Fibroblast of the aortic adventitia (primary cell): ENCODE data around the gene GIMAP8. TPM values are rescaled to one million over a fixed set of nuclear protein-coding genes. Genes with fewer than 3 reads are reported as not detected.

ENCODE experiments used
- DNase-seq: peaks from one replicate; pipeline ENCODE4 v3.0.0-alpha.2; 2010; ENCODE audit warnings: low read depth
- H3K4me3 ChIP-seq: 2 replicates; pipeline ENCODE4 v1.5.1; 2011; ENCODE audit warnings: low read depth, mild to moderate bottlenecking, control low read depth, low read length, moderate library complexity
- total RNA-seq: library from RNA; depleted of rRNA; stranded (reverse); fragments of >200 nt; gene quantifications from 2 replicates; pipeline ENCODE4 v1.2.3, GENCODE V29; 2012; ENCODE audit warnings: low replicate concordance
- TF ChIP-seq, protein P1 (sequence below): IDR thresholded peaks from 2 replicates; pipeline ENCODE4 v1.5.1; 2011; ENCODE audit warnings: mild to moderate bottlenecking, low read length, control low read depth, inconsistent platforms; ENCODE audit not compliant: insufficient read depth

Gene GIMAP8
- total RNA-seq, 1 donor: 0.09 TPM

- no peak for DNase-seq
- TF ChIP-seq, protein P1, sequence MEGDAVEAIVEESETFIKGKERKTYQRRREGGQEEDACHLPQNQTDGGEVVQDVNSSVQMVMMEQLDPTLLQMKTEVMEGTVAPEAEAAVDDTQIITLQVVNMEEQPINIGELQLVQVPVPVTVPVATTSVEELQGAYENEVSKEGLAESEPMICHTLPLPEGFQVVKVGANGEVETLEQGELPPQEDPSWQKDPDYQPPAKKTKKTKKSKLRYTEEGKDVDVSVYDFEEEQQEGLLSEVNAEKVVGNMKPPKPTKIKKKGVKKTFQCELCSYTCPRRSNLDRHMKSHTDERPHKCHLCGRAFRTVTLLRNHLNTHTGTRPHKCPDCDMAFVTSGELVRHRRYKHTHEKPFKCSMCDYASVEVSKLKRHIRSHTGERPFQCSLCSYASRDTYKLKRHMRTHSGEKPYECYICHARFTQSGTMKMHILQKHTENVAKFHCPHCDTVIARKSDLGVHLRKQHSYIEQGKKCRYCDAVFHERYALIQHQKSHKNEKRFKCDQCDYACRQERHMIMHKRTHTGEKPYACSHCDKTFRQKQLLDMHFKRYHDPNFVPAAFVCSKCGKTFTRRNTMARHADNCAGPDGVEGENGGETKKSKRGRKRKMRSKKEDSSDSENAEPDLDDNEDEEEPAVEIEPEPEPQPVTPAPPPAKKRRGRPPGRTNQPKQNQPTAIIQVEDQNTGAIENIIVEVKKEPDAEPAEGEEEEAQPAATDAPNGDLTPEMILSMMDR: no peak
- H3K4me3 ChIP-seq: no peak overlapping the region
Measured at GRCh38 chr7:150502519-150502918, 52.1 kb downstream of the GIMAP8 start.

GRCh38 chr7:150503155-150503554 is 52.7 kb downstream of the GIMAP8 start:
- no peak overlapping the region for H3K4me3 ChIP-seq
- DNase-seq: no peak
- TF ChIP-seq, protein P1: no peak

- TF ChIP-seq, protein P1: no peak
- no peak for DNase-seq
- H3K4me3 ChIP-seq: no peak overlapping the region
Measured at GRCh38 chr7:150503581-150503980, 53.2 kb downstream of the GIMAP8 start.

DNA sequence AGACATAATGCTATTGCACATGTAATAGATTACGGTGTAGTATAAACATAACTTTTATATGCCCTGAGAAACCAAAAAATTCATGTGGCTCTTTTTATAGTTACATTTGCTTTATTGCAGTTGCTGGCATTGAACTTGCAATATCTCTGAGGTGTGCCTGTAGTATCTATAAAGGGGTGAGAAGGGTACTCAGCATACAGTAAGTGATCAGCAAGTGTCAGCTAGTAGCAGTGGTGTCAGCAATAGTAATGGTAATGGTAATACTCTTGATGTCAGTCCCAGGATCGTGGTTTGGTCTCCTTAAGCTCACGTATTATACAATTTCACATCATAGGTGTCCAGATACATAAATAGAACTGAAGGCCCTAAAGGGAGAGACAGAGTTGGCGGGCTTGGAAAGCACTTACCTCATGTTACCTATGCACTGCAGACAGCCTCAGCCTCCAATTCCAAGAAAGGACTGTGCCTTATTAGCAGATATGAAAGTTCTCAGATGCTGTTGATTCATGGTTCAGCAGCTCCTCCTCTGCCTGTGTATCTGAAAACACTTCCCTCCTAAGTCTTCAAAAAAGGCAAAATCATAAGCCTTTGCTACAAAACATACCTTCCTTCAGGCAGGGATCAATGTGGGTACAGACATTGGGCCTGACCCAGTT is 57.6 kb downstream of the GIMAP8 start:
- no peak for DNase-seq
- TF ChIP-seq, protein P1: no peak
- no peak overlapping the region for H3K4me3 ChIP-seq

GRCh38 chr7:150511048-150511447 is 60.6 kb downstream of the GIMAP8 start:
- TF ChIP-seq, protein P1: no peak
- no peak for DNase-seq
- no peak overlapping the region for H3K4me3 ChIP-seq

GRCh38 chr7:150513758-150514157 is 63.3 kb downstream of the GIMAP8 start:
- no peak for DNase-seq
- TF ChIP-seq, protein P1: no peak
- H3K4me3 ChIP-seq: no peak overlapping the region

GRCh38 chr7:150514748-150515222 is 64.4 kb downstream of the GIMAP8 start, which contains the start of gene GIMAP7:
Gene GIMAP7, plus strand, starts transcription at chr7:150514872. Its CDS starts 5,103 bp downstream, at chr7:150519975.
- DNase-seq: no peak
- H3K4me3 ChIP-seq: no peak within 1 kb of the TSS
- TF ChIP-seq, protein P1: no peak
